GM12891 (cell line): ENCODE measurements around the gene ZNF197.

Source experiments
- POLR2A ChIP-seq: IDR thresholded peaks from 2 replicates; pipeline ENCODE4 v1.6.1; 2011; ENCODE audit warnings: low read depth, low read length, control low read depth
- POLR2AphosphoS5 ChIP-seq: IDR thresholded peaks from 2 replicates; pipeline ENCODE4 v1.6.1; 2011; ENCODE audit warnings: low read depth, low read length, control low read depth
- POU2F2 ChIP-seq: IDR thresholded peaks from 2 replicates; pipeline ENCODE4 v1.6.1; 2011; ENCODE audit warnings: low read depth, mild to moderate bottlenecking, control low read depth, low read length, moderate library complexity

DNA sequence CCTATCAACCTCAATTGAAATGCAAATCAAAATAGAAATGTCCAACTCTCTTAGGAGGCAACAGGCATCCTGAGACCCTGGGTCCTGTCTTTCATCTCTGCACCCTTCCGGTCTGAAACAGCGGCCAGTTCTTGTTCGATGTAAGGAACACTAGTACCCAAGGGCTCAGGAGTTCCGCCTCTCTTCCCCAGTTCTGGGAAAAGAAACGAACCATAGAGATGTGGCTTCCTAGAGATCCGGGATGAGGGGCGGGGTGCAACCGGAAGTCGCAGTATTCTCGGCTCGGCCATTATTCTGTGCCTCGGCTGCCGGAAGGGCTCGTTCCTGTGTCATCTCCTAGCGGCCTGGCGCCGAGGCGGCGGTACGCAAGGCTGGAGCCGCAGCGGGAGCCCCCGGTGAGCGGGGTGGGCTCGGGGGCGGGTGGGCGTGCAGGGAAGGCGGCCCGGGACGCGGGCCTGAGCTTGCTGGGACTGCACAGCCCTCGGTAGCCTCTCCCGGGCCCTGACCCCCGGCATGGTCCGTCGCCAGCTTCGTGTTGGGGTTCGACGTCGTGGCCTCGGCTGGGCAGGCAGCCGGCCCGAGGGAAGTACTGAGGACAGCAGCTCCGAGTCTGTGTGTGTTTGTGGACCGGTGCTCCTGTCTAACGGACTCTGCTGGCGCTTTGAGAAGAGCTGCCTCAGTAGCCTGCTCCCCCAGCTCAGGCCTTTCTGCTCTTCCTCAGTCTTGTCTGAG is at the start of gene ZNF197:
- TF ChIP-seq POLR2A (peak; percentile 70), POLR2AphosphoS5 (peak; percentile 82), POU2F2 (no peak; the same call in 1 of the 2 replicates)
